Renal pelvis (tissue), 4 donors: Measurements from ENCODE around the gene DDX5. TPM values are rescaled to one million over a fixed set of nuclear protein-coding genes. Genes with fewer than 3 reads are reported as not detected.
"Not testable (repeated sequence)": the region's sequence is repeated elsewhere in the genome, so short reads cannot be mapped to it uniquely, and the experiment has no call there.

Experiments used
- DNase-seq: peaks from one replicate; pipeline ENCODE4 v3.0.0-alpha.2; 2013
- polyA plus RNA-seq, 3 donors: library from polyadenylated mRNA; unstranded; fragments of 120-200 nt; gene quantifications; one replicate each; pipeline ENCODE4 v1.2.1, GENCODE V29; 2013; ENCODE audit not compliant: insufficient read length in 3 of 3

Gene DDX5
- polyA plus RNA-seq, 3 donors, result 749 to 832 (median 771) TPM

DNA sequence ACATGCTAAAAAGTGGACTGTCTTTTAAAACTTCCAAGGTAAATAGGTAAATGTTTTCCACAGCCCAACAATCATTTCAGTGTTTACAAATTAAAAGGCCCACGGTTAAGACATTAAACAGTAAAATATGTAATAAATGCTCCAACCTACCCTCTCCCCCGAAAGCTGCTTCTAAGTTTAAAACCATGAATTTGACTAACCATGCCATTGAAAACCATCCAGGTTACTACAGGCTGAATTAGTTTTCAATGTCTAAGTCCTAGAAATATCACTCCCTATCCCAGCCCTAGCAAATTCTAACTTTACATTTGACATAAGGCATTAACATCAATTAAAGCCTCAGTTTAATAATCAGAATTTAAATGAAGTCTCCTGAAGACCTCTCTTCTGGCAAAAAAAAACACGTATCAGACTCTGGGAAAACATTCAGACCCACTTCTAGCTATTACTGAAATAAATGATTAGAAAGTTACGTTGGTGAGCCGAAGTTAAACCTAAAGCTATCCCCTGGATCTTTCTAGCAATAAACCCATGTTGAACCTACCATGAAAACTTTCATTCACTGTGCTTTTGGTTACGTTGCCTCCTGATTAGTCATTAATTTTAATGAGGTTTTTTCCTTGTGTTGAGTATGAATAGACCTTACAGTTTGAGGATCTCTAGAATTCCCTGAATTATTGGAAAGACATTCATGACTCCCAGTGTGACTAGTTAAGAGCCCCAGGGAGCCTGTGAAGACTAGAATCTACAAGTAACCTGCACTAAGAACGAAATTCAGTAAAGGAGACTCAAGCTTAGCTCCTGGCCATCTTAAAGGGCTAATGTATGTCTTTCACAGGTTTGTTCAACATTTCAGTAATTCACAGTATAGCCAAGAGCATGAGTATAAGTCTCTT, 7.5 kb downstream of the DDX5 start:
- no peak for DNase-seq

- DNase-seq, result no peak
These were observed 8.5 kb downstream of the DDX5 start for GRCh38 chr17:64497565-64498035.

GRCh38 chr17:64496786-64497564, 9.1 kb downstream of the DDX5 start, which contains the start of gene POLG2:
Gene POLG2 (minus strand): TSS chr17:64497054. CDS start chr17:64496968, 86 bp downstream.
- peak; percentile 90 for DNase-seq

- no peak for DNase-seq
These were observed 9.7 kb downstream of the DDX5 start for GRCh38 chr17:64496348-64496785.

DNA sequence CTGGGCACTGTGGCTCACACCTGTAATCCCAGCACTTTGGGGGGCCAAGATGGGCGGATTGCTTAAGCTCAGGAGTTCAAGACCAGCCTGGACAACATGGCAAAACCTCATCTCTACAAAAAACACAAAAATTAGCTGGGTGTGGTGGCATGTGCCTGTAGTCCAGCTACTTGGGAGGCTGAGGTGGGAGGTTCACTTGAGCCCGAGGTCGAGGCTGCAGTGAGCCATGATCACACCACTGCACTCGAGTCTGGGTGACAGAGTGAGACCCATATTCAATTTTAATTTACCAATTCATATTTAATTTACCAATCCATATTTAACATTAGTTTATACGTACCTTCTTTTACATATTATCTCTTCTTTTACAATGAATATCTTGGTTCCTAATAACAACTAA, 10.8 kb downstream of the DDX5 start:
- not testable (repeated sequence) for DNase-seq

GRCh38 chr17:64494121-64494520, 12.0 kb downstream of the DDX5 start:
- no peak for DNase-seq

- no peak for DNase-seq
These were observed 13.5 kb downstream of the DDX5 start for GRCh38 chr17:64492481-64493109.

GRCh38 chr17:64491994-64492393, 14.1 kb downstream of the DDX5 start:
- no peak for DNase-seq

DNA sequence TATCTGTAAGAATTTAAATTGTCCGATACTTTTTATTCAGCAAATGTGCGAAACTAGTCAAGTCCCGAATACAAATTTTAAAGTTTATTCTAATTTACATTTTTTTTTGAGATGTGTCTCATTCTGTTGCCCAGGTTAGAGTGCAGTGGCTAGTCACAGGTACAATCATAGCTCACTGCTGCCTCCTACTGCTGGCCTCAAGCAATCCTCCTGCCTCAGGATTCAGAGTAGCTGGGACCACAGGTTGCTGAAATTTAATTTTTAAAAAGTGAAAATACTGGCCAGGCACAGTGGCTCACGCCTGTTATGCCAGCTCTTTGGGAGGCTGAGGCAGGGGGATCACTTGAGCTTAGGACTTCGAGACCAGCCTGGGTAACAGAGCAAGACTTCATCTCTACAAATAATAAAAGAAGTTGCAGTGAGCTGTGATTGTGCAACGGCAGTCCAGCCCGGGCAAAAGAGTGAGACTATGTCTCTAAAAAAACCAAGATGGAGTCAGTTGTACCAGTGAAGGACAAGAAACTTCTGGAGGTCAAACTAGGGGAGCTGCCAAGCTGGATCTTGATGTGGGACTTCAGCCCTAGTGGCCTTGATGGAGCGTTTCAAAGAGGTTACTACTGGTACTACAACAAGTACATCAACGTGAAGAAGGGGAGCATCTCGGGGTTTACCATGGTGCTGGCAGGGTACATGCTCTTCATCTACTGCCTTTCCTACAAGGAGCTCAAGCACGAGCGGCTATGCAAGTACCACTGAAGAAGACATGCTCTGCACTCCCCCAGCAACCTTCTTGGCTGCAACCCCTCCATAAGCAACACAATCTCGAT, 14.8 kb downstream of the DDX5 start:
- no peak for DNase-seq

GRCh38 chr17:64488301-64488700, 17.8 kb downstream of the DDX5 start:
- no peak for DNase-seq

GRCh38 chr17:64484380-64484779, 21.7 kb downstream of the DDX5 start:
- no peak for DNase-seq

- no peak for DNase-seq
These were observed 25.1 kb downstream of the DDX5 start for GRCh38 chr17:64480951-64481350.

- no peak for DNase-seq
These were observed 28.2 kb downstream of the DDX5 start for GRCh38 chr17:64477849-64478248.

- DNase-seq, result no peak
These were observed 33.5 kb downstream of the DDX5 start for GRCh38 chr17:64472564-64472963.

GRCh38 chr17:64471440-64471839, 34.6 kb downstream of the DDX5 start:
- DNase-seq, result no peak

DNA sequence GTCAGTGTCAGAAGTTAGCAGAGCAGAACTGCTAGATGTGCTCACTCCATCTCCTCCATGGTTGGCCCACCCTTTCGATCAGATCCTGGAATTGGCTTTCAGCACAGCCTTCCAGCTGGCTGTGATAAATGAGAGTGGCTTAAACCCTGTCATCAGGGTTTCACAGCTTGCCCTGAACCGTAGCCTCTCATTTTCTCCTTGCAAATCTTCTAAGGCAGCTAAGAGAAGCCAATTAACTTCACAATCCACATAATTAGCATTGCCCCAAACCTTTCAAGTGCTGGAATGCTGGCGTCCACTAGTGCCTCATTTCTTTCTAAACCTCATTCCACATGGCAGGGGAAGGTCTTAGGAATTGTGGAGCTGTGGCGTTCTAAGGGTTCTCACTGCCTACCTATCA, 35.5 kb downstream of the DDX5 start:
- DNase-seq, result no peak

GRCh38 chr17:64466834-64467233, 39.3 kb downstream of the DDX5 start:
- not testable (repeated sequence) for DNase-seq

- DNase-seq, result no peak
These were observed 39.9 kb downstream of the DDX5 start for GRCh38 chr17:64466019-64466735.

GRCh38 chr17:64461788-64462187, 44.3 kb downstream of the DDX5 start:
- DNase-seq, result no peak

DNA sequence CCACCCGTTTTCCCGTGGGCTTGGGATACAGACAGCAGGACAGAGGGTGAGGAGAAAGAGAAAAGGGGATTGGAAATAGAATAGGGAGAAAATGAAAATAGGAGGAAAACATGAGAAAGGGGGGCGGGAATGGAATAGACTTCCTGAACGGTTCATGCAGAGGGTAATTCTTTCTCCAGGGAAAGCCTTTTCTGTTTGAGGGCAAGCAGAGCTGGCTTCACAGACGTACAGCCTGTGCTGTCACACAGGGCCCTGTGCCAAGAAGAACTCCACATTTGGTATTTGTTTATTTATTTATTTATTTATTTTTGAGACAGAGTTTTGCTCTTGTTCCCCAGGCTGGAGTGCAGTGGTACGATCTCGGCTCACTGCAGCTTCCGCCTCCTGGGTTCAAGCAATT, 45.1 kb downstream of the DDX5 start:
- DNase-seq, result peak; percentile 29

- DNase-seq, result not testable (repeated sequence)
These were observed 46.3 kb downstream of the DDX5 start for GRCh38 chr17:64459818-64460217.
